C4-2B (cell line): ENCODE measurements around the gene PROX1.

Experiments used
- CTCF ChIP-seq: fragments of 450-650 bp; conservative IDR thresholded peaks from 2 replicates; pipeline ENCODE4 v1.5.1; 2017; ENCODE audit warnings: mild to moderate bottlenecking
- ZFX ChIP-seq: fragments of 450-650 bp; IDR thresholded peaks from 2 replicates; pipeline ENCODE4 v1.6.1; 2017

- no peak for TF ChIP-seq CTCF
- no peak for TF ChIP-seq ZFX
Observed at GRCh38 chr1:214009423-214010196, 21.8 kb downstream of the PROX1 start.
